GM10248 (cell line): ENCODE measurements around the gene FAM20A.

Experiments used
- CTCF ChIA-PET: fragments of 300-600 bp; sonication (Branson Sonifier 250); formaldehyde crosslinking; extraction: SDS; loops from one replicate; lab custom pipeline; 2021; ENCODE audit warnings: antibody characterized with exemption; lab: Yijun Ruan, JAX
- POLR2A ChIA-PET: fragments of 350-650 bp; sonication (Branson Sonifier 250); formaldehyde crosslinking; extraction: SDS; loops from one replicate; lab custom pipeline; 2020; ENCODE audit warnings: antibody characterized with exemption; lab: Yijun Ruan, JAX
- DNase-seq: peaks from one replicate; pipeline ENCODE4 v3.0.0; 2012; ENCODE audit errors: extremely low spot score
- CTCF ChIP-seq: IDR thresholded peaks from 2 replicates; pipeline ENCODE4 v1.5.1; 2012; ENCODE audit warnings: mild to moderate bottlenecking, low read depth; ENCODE audit errors: extremely low read depth, missing control alignments, control extremely low read depth

Gene FAM20A

DNA sequence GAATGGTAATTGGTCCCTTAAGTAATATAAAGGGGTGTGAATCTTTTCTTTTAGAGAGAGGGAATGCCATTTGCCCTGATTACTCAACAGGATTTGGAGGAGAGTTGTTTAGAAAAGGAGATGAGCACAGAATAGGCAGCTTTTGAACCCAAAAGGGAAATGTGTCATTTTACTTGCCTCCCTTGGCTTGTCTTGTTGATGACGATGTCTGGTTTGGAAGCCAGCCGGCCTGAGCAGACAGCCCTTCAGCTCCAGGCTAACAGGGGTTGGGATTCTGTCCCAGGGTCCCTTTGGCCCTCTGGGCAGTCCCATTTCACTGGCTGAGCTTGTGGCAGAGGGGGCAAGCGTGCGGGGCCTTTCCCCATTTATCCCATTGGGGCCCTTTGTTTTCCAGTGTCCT, 111.2 kb downstream of the FAM20A start:
- no peak for DNase-seq
- ChIA-PET CTCF (interaction anchor here (0.9 kb wide), 1 partner anchor 24 kb away, joined by 3 read pairs; no protein-coding TSS in a partner anchor), POLR2A (no interaction called here)
- TF ChIP-seq CTCF: no peak
